GOT3 (cell line): ENCODE measurements around the gene CD79B.

ENCODE experiments used
- DNase-seq: peaks from one replicate; lab custom pipeline; 2025; ENCODE audit warnings: mixed read lengths; lab: John Stamatoyannopoulos, UW

CD79B gene

DNA sequence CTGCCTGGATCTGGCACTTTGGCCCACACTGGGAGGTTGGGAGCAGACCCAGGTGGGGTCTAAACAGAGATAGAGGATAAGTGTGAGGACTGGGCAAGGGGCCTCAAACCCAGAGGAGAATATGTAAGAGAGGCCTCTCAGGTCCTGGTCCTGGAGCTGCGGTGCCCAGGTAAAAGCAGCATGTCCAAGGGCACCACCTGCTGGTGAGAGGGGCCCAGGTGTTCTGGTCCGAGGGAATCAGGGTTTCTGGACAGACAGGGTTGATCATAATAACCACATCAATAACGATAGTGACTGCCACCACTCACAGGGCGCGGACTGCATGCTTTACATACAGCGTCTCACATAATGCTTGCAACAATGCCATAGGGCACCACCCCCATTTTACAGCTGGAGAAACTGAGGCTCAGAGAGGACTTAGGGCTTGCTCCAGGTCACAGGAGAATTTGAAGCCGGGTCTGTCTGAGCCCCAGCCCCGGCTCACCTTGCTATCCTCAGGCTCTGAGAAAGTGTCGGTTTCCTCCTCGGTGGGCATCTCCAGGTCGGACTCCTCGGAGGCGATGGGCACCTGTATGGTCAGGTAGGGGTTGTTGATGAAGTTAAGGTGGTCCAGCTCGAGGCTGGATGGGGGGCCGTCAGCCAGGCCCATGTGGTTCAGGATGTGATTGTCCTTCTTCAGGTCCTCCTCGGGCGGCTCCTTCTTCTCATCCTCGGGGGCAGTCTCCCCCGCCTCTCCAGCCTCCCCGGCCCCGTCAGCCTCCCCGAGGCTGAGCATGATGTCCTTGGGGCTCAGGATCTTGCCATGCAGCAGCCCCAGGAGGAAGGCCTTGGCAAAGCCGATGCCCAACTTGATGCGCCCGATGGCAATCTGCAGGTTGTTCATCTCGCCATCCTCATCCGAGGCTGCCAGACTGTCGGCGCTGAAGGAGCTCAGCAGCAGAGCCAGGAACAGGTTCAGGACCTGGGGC lies 19.1 kb upstream of the CD79B start:
- DNase-seq, result no peak

DNA sequence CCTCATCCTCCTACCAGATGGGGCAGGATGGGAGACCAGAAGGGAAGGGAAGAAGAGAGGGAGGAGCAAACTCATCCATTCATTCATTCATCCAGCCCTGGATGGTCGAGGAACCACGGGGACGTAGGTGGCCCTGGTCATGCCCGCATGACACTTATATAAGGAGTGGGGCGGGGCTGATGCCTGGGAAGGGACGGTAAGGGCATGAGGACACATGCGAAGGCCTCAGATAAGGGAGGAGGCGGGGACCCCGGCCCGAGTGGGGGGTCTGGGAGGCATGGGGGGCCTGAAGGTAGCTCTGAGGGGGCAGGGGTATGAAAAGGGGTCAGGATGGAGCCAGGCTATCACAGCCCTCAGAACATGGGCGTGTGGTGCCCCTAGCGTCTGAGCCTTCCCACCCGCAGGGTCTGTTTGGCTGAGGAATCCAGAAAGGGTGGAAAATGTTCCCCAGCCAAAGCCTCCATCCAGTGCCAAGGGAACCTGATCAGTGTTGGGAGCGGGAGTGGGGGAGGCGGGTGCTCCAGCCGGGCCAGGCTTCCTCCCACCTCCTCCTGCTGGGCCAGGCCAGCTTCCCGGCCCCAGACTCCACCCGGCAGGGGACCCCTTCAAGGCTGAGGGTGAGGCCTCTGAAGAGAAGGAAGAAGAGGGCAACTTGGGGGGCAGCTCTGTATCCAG lies 17.6 kb upstream of the CD79B start:
- no peak for DNase-seq

DNA sequence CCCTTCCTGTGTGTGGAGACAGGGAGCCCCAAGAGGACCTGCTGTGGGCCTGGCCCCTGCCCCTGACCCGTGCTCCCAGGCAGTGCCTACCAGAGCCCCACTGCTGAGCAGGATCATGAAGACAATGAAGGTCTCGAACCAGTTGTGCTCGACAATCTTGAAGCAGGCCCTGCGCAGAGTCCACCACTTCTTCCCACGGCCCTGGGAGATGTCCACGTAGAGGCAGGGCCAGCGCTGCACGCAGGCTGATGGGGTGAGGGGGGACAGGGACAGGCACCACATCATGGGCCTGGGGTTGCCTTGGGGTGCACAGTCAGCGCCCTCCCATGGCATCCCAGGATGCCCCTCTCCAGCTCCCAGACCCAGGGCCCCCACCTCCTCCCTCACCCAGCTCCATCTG lies 16.4 kb upstream of the CD79B start:
- DNase-seq, result no peak

DNA sequence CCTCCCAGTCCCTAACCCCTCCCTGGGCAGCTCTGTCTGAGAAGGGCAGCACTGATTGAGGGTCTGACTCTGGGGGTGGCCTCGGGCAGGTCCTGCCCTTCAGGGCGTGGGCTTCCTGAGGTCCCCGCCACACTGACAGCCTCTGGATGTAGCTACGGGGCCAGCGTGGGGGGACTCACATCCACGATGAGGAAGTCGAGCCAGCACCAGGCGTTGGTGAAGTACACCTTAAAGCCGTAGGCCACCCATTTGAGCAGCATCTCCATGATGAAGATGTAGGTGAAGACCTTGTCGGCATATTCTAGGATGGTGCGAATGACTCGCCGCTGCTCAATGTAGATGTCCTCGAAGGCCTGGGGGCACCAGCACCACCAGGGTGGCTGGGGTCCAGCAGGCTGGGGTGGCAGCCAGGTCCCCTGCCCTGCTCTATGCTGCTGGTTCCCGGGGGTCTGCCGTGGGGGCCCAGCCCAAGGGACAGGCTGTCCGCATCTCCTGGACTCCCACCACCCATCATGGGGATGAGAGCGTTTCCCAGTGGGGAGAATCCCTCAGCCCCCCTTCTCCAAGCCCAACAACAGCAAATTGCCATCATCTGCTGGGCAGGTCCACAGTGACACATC lies 15.7 kb upstream of the CD79B start:
- no peak for DNase-seq

DNA sequence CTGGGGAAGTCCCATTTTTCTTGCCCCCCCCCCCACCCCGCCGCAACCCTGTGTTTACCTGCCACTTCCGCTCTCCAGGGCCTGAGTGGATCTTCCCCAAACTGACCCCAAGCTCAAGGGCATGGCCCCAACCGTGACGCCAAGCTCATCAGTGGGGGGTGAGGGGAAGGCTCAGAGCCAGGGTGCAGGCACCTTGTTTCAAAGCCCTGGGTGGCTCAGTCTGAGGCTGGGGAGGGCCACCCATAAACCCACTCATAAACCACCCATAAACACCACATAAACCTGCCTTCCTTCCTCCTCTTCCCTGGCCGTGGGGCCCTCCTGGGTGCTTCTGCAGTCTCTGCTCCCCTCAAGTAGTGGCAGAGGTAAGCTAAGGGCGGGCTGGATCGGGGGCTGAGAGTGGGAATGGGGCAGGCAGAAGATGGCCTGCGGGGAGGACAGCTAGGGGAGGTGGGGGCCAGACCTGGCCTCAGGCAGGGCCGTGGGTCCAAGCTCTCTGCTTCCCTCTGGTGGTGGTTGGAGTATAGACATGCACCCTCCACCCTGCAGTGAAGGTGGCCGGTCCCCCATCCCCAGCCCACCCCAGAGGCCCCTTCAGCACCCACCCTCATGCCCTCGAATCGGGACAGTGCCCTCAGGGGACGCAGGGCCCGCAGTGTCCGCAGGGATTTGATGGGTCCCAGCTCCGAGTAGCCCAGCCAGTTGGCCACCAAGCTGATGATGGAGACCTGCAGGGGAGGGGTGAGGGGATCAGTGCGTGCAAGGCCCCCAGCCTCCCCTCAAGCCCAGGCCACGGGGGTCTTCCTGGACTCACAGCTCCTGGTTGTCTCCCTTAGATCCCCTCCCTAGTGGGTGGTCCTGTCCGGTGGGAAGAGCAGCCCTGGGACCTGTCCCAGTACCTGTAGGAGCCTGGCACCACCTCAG lies 14.6 kb upstream of the CD79B start:
- DNase-seq, result no peak

DNA sequence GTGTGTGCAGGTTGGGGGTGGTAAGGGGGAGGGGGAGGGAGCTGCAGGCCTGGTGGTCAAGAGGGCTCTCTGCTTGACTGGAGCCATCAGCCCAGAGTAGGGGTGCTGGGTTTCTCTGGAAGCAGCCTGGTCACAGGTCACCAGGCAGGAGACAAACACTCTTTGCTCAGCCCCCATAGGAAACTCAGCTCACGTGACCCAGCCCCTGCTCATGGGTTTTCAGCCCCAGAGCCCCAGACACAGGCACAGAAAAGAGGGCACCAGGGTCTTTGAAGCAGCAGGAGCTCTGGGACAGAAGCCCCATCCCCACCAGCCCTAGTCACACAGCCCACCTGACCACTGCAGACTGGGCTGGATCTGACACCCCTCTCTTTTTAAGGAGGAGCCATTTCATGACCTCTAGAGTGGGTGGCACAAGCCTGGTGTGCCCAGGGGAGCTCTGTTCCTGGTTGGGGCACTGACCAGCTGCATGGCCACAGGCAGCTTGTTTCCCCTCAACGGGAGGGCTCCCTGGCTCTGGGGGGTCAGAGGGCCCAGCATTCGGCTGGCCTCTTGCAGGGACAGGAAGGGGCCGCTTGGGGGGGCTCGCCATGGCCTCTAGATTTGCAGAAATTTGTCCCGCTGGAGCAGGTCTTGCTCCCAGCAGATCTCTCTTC lies 13.8 kb upstream of the CD79B start:
- DNase-seq, result no peak

DNA sequence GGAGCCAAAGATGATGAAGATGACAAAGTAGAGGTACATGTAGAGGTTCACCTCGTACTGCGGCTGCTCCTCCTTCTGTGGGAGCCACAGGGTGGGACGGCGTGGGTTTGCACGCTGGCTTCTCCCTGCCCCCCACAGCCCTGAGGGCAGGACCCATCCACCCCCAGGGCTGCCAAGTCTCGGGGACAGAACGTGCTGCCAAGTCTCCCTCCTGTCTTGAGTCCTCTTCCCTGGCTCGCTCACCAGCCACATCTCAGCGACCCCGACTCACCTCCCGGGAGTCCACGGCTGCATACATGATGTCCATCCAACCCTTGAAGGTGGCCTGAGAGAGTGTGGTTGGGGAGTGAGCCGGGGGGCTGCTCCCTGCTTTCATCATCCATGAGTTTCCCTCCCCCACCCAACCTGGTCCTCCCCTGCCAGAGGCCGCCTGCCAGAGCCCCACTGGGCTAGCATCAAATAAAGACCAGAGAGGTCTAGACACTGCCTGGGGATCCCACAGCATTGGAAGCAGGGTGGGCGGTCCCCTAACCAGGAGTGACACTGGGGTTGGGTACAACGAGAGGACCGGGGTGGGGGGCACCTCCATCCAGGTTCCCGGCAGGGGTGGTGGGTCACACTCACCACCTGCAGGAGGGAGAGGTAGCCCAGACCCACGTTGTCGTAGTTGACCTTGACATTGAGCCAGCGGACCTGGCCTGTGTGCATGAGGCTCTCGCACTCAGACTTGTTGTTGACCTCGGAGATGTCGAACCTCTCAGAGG lies 12.8 kb upstream of the CD79B start:
- no peak for DNase-seq

DNA sequence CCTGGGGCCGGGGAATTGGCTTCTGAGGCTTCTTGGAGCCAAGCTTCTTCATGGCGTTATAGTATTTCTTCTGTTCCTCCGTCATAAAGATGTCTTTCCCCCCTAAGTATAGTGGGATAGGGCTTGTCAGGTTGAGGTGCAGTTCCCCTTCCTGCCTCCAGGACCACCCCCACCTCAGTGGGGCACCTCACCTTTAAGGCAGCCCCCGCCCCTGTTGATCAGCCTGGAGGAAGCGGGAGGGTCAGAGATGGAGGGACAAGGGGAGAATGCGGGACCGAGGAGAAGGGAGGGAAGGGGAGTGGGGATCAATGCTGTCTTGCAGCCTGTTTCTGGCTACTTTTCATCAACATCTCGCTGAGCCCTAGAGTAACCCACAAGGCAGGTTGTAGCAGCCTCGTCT lies 11.6 kb upstream of the CD79B start:
- DNase-seq, result no peak

DNA sequence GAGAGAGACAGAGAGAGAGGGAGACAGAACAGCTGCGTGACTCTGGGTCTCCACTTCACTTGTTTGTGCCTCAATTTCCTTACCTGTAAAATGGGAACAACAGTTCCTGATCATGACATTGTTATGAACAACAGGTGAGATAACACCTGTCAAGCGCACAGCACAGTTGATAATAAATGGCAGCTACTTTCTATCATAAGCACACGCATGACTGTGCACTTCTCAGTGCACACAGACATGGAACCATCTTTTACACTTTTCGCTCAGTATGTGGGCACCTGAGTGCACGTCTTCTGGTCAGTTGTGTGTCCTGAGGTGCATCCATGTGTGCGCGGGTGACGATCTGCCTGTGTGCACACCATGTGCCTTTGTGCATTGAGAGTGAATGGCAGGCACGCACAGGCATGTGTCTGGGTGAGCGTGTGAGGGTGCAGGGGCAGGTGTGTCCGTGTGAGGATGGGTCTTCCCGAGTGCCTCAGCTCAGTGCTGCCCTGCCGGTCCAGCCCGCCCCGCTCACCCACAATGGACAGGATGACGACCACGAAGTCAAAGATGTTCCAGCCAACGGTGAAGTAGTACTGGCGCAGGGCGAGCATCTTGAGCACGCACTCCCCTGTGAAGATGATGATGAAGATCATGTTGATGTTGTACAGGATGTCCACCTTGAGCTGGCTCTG lies 10.3 kb upstream of the CD79B start:
- no peak for DNase-seq

DNA sequence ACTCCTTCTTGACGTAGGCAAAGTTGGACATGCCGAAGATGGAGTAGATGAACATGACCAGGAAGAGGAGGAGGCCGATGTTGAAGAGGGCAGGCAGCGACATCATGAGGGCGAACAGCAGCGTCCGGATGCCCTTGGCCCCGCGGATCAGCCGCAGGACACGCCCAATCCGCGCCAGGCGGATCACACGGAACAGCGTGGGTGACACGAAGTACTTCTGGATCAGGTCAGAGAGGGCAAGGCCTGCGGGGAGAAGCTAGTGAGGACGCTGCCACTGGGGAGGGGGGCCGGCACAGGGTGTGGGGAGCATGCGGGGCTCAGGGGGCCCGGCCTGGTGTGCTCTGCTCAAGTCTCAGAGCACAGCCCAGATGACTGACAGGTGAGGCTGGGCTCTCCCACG lies 9.6 kb upstream of the CD79B start:
- no peak for DNase-seq

DNA sequence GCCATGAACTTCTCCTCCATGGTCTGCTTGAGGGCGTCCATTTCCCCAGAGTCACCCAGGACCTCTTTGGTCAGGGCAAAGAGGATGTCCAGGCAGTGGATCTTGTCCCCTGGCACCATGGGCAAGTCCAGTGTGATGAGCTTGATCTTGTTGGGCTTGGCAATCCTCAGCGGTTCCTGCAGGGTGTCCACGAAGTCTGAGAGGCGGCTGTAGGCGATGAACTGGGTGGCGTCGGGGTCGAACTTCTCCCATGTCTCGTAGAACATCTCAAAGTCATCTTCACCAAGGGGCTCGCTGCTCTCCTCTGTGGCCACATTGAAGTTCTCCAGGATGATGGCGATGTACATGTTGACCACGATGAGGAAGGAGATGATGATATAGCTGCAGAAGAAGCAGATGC lies 9.0 kb upstream of the CD79B start:
- DNase-seq, result no peak

DNA sequence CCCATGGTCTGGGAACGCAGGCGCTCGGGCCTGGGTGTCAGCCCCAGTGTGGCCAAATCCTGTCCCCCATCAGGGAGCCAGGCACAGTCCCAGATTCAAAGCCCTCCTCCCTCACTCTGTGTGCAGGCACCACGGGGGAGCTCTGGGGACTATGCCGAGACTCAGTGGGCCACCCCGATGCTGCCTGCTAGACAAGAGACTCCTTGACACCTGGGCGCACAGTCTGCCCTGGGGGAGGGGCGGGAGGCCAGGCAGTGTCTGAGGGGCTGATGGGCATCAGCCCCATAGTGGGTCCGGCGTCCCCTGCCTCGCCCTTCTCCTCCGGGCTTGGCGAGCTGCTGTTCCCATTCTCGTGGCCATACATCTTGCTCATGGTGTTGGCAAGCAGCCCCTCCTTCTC lies 8.5 kb upstream of the CD79B start:
- DNase-seq, result no peak

DNA sequence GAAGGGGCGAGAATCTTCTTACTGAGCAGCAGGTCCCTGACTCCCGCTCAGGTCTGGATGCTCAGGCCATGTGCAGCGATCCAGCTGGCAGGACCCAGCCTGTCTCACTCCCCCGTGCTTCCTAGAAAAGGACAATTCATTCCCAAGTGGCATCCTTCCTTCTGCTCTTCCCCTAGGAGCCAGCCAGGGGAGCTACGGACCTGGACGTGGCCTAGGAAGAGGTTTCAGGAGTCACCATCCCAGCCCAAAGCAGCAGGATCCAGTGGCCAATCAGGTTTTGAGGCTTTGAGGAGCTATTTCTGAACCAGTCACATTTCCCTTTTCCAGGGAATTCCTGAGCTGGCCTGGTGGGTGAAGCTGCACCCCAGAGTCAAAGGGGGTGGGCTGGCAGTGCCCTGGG lies 7.8 kb upstream of the CD79B start:
- no peak for DNase-seq

DNA sequence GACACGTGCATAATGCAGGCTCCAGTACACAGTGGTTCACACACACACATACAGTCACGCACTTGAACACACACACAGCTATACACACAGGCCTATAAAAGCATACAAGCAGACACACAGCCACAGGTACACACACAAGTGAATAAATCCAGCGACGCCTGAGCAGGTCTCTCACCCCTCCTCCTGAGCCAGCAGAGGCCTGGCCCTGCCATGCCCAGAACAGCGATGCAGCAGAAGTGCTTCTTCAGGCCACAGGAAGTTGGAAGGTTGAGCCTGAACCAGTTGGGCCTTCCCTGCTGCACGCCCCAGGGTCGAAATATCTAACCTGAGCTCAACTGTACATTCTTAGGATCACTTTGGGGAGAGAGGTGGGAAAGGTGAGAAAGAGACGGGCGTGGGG lies 7.3 kb upstream of the CD79B start:
- DNase-seq, result no peak

DNA sequence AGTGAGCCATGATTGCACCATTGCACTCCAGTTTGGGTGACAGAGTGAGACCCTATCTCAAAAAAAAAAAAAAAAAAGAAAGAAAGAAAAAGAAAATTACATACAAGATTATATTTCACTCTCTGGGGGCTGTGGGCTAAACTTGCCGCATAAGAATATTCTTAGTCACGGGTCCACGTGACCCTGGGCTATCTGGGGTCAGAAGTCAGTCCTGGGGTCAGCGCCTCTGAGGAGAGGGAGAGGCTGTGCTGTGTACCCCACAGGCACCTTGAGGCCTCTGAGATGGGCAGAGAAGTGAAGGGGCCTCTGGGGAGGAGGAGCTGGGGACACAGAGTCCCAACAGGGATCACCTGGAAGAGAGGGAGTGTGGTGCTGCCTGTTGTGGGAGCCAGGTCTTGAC lies 5.8 kb upstream of the CD79B start:
- no peak for DNase-seq

DNA sequence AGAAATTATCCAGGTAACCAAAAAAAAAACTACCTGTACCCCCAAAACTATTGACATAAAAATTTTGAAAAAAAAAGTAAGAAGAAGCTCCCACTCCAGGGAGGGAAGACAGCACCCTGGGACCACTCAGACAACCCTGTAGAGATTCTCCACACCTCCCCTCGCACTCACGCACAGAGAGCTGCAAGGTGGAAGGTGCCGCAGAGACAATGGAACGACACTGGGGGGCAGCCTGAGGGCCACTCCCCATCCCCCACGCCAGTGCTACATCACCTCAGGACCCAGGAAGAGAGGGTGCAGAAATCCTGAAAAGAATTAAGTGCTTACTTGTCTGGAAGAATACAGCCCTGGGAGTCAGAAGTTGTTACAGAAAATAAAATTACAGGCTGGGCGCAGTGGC lies 5.2 kb upstream of the CD79B start:
- DNase-seq, result no peak

DNA sequence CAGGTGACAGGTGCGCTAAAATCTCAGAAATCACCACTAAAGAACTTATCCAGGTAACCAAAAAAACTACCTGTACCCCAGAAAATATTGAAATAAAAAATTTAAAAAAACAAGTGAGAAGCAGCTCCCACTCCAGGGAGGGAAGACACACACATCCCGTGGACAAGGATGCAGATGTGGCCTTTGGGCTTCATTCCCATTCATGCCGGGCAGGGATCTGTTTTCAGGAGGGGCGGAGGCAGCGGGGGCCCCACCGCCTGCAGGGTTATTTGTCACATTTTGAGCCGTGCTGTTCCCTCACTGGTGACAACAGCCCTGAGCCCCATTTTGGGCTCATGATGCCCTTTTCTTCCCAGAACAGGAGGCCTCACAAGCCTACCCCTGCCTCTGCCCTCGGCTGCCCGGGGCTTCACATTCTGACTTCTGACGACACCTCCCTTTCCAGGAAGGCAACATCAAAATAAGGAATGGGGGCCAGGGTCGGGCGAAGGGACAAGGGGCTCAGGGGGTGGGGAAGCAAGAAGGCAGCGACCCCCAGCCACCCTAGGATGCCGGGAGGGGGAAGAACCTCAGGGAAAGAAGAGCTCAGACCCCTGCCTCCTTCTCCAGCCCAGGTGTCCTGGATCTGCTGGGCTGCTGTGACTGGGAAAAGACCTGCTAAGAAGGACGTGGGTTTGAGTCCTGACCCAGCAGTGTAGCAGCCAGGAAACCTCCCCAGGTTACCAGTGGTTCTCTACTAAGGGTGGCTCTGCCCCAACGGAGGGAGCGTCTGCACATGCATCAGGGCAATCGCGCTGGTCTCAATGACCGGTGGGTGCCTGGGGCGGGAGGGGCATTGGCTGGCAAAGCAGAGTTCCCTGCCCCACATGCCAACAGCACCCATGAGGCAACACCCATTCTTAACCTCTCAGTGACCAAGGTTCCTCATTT lies 2.3 kb upstream of the CD79B start:
- DNase-seq, result no peak

DNA sequence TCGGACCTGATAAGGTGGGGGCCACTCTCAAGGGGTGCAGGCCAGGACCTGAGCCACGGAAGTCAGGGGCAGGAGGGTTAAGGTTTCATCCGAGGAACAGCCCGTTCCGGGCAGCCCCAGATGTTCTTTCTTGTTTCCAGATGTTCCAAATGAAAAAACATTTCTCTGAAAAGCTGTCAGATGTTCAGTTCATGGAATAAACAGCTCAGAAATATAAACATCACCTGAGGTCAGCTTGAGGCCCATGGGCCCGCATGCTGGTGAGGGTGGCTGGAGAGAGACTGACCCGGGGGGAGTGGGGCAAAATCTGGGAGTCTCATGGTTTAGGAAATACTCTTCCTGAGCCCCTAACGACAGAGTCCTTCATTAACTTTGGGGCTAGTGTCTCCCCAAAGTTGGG lies 1.5 kb upstream of the CD79B start:
- DNase-seq, result no peak

DNA sequence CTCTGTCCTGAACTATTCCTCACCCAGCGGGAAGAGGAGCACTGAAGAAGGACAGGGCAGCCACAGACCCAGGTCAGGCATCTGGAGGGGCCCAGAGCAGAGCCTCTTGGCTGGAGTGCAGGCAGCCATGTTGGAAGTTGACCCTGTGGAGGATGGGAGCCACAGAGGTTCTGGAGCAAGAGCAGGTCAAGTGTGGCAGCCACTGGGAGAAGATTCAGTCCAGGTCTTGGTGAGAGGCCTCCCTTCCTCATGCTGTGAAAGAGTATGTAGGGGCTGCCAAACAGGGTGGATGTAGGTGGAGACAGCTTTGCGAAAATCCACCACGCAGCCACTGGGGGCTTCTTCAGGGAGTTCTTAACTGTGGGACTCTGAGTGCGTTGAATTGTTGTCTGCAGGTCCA lies 590 bp upstream of the CD79B start:
- no peak for DNase-seq
